SK-N-SH treated with all-trans-retinoic acid at 6 μM for 48 hours (cell line): ENCODE data around the gene P3H3.

Experiments used
- ATAC-seq: fragments of 200-7000 bp; cut with Tn5 transposase; 3 replicates; pipeline ENCODE4 v1.9.1; 2020; ENCODE audit warnings: mild to moderate bottlenecking, moderate library complexity
- ARNTL ChIP-seq: fragments of 450-650 bp; formaldehyde crosslinking; IDR thresholded peaks from 2 replicates; pipeline ENCODE4 v1.5.0; 2020; ENCODE audit warnings: low read depth, mild to moderate bottlenecking, moderate library complexity, borderline replicate concordance
- BACH2 ChIP-seq: fragments of 250-450 bp; sonication (Bioruptor Pico); IDR thresholded peaks from 2 replicates; pipeline ENCODE4 v1.9.0; 2021; ENCODE audit warnings: mild to moderate bottlenecking, borderline replicate concordance
- CREB5 ChIP-seq: fragments of 250-450 bp; sonication (Bioruptor Pico); IDR thresholded peaks from 2 replicates; pipeline ENCODE4 v1.5.1; 2020; ENCODE audit warnings: low read depth, mild to moderate bottlenecking, moderate library complexity
- CSDC2 ChIP-seq: fragments of 250-450 bp; sonication (Bioruptor Pico); IDR thresholded peaks from 2 replicates; pipeline ENCODE4 v1.5.0; 2020; ENCODE audit warnings: mild to moderate bottlenecking, moderate library complexity
- CSRNP3 ChIP-seq: fragments of 250-450 bp; sonication (Bioruptor Pico); IDR thresholded peaks from 2 replicates; pipeline ENCODE4 v1.5.1; 2021; ENCODE audit warnings: mild to moderate bottlenecking, moderate library complexity
- ESRRG ChIP-seq: fragments of 250-450 bp; sonication (Bioruptor Pico); IDR thresholded peaks from 2 replicates; pipeline ENCODE4 v1.6.1; 2021; ENCODE audit warnings: mild to moderate bottlenecking
- ISL1 ChIP-seq: fragments of 250-450 bp; sonication (Bioruptor Pico); IDR thresholded peaks from 2 replicates; pipeline ENCODE4 v2.1.2; 2022; ENCODE audit warnings: mild to moderate bottlenecking, moderate library complexity
- OSR1 ChIP-seq: fragments of 250-450 bp; sonication (Bioruptor Pico); IDR thresholded peaks from 2 replicates; pipeline ENCODE4 v1.8.0; 2022; ENCODE audit warnings: moderate library complexity, mild to moderate bottlenecking, inconsistent platforms
- PATZ1 ChIP-seq: fragments of 250-450 bp; sonication (Bioruptor Pico); IDR thresholded peaks from 2 replicates; pipeline ENCODE4 v1.8.0; 2020; ENCODE audit warnings: mild to moderate bottlenecking, moderate library complexity, borderline replicate concordance
- PPARA ChIP-seq: fragments of 250-450 bp; sonication (Bioruptor Pico); IDR thresholded peaks from 2 replicates; pipeline ENCODE4 v1.5.0; 2020; ENCODE audit warnings: mild to moderate bottlenecking, borderline replicate concordance
- RARB ChIP-seq: fragments of 250-450 bp; sonication (Bioruptor Pico); IDR thresholded peaks from 2 replicates; pipeline ENCODE4 v1.8.0; 2021; ENCODE audit warnings: mild to moderate bottlenecking, moderate library complexity
- SNAI2 ChIP-seq: fragments of 250-450 bp; sonication (Bioruptor Pico); IDR thresholded peaks from 2 replicates; pipeline ENCODE4 v1.5.0; 2020; ENCODE audit warnings: mild to moderate bottlenecking, moderate library complexity
- TCF4 ChIP-seq: fragments of 250-450 bp; sonication (Bioruptor Pico); IDR thresholded peaks from 2 replicates; pipeline ENCODE4 v1.8.0; 2021; ENCODE audit warnings: mild to moderate bottlenecking, moderate library complexity, borderline replicate concordance
- TOX ChIP-seq: fragments of 250-450 bp; sonication (Bioruptor Pico); IDR thresholded peaks from 2 replicates; pipeline ENCODE4 v1.8.0; 2021; ENCODE audit warnings: mild to moderate bottlenecking, moderate library complexity, borderline replicate concordance
- ZC3H10 ChIP-seq: fragments of 250-450 bp; sonication (Bioruptor Pico); IDR thresholded peaks from 2 replicates; pipeline ENCODE4 v1.5.1; 2021; ENCODE audit warnings: mild to moderate bottlenecking, moderate library complexity
- ZFP3 ChIP-seq: fragments of 250-450 bp; sonication (Bioruptor Pico); IDR thresholded peaks from 2 replicates; pipeline ENCODE4 v1.5.0; 2020; ENCODE audit warnings: mild to moderate bottlenecking, moderate library complexity
- ZFP30 ChIP-seq: fragments of 450-650 bp; formaldehyde crosslinking; IDR thresholded peaks from 2 replicates; pipeline ENCODE4 v1.5.0; 2022; ENCODE audit warnings: mild to moderate bottlenecking, moderate library complexity
- ZNF565 ChIP-seq: fragments of 450-650 bp; formaldehyde crosslinking; conservative IDR thresholded peaks from 2 replicates; pipeline ENCODE4 v1.5.0; 2020; ENCODE audit warnings: low read depth, mild to moderate bottlenecking, moderate library complexity
- ZNF70 ChIP-seq: fragments of 450-650 bp; formaldehyde crosslinking; IDR thresholded peaks from 2 replicates; pipeline ENCODE4 v1.5.0; 2020; ENCODE audit warnings: mild to moderate bottlenecking, moderate library complexity
- ZNF8 ChIP-seq: fragments of 450-650 bp; formaldehyde crosslinking; IDR thresholded peaks from 2 replicates; pipeline ENCODE4 v1.5.0; 2020; ENCODE audit warnings: mild to moderate bottlenecking, moderate library complexity
- TF ChIP-seq, protein P1 (sequence below): fragments of 250-450 bp; sonication (Bioruptor Pico); IDR thresholded peaks from 2 replicates; pipeline ENCODE4 v1.8.0; 2021; ENCODE audit warnings: low read depth, mild to moderate bottlenecking, moderate library complexity, borderline replicate concordance

P3H3 gene

DNA sequence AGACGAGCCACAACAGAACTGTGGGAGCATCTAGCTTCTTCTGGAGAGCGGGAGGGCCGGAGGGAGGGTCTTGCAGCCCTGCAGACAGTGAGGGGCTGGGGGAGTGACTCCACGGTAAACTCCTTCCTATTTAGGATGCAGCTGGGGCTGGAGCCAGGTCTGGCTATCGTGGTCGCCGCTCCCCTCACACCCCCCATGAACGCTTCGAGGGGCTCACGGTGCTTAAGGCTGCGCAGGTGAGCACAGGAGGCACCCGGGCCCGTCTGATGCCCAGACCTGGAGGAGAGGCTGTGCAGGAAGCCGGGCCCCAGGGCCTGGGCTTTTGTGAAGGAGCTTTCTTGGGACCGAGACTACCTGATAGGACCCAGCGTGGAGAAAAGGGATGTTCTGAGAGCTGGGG lies 8.6 kb downstream of the P3H3 start:
- ATAC-seq = no peak
- TF ChIP-seq ISL1 = no peak
- TF ChIP-seq PPARA (CRISPR knock-in tag) = no peak
- no peak for TF ChIP-seq ZNF565 (CRISPR knock-in tag)
- no peak for TF ChIP-seq RARB (CRISPR knock-in tag)
- no peak for TF ChIP-seq CSDC2
- TF ChIP-seq, protein P1, sequence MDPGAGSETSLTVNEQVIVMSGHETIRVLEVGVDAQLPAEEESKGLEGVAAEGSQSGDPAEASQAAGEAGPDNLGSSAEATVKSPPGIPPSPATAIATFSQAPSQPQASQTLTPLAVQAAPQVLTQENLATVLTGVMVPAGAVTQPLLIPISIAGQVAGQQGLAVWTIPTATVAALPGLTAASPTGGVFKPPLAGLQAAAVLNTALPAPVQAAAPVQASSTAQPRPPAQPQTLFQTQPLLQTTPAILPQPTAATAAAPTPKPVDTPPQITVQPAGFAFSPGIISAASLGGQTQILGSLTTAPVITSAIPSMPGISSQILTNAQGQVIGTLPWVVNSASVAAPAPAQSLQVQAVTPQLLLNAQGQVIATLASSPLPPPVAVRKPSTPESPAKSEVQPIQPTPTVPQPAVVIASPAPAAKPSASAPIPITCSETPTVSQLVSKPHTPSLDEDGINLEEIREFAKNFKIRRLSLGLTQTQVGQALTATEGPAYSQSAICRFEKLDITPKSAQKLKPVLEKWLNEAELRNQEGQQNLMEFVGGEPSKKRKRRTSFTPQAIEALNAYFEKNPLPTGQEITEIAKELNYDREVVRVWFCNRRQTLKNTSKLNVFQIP = no peak
- no peak for TF ChIP-seq TCF4
- TF ChIP-seq ESRRG (CRISPR knock-in tag) = no peak
- no peak for TF ChIP-seq BACH2
- TF ChIP-seq CREB5 (CRISPR knock-in tag) = no peak
- TF ChIP-seq ARNTL (CRISPR knock-in tag) = no peak
- no peak for TF ChIP-seq ZFP3
- no peak for TF ChIP-seq SNAI2
- TF ChIP-seq ZNF8 (CRISPR knock-in tag) = no peak
- TF ChIP-seq TOX (CRISPR knock-in tag) = no peak
- TF ChIP-seq OSR1 = no peak

GRCh38 chr12:6837370-6838060 lies 9.3 kb downstream of the P3H3 start:
- TF ChIP-seq, protein P1 = no peak
- TF ChIP-seq PATZ1 (CRISPR knock-in tag) (no peak), ESRRG (CRISPR knock-in tag) (no peak), TCF4 (no peak), ZFP30 (no peak), ZNF70 (CRISPR knock-in tag) (no peak), BACH2 (no peak), RARB (CRISPR knock-in tag) (no peak), ZNF565 (CRISPR knock-in tag) (no peak)
- ATAC-seq = no peak

GRCh38 chr12:6838854-6839253 lies 10.6 kb downstream of the P3H3 start:
- no peak for ATAC-seq
- no peak for TF ChIP-seq CSDC2
- no peak for TF ChIP-seq SNAI2
- TF ChIP-seq CREB5 (CRISPR knock-in tag) = no peak
- no peak for TF ChIP-seq ZNF70 (CRISPR knock-in tag)
- no peak for TF ChIP-seq OSR1
- no peak for TF ChIP-seq ZFP3
- no peak for TF ChIP-seq RARB (CRISPR knock-in tag)
- TF ChIP-seq ZFP30 = no peak
- TF ChIP-seq ZNF565 (CRISPR knock-in tag) = no peak
- TF ChIP-seq, protein P1 = no peak
- TF ChIP-seq TCF4 = no peak
- no peak for TF ChIP-seq BACH2
- TF ChIP-seq CSRNP3 = no peak
- TF ChIP-seq ZC3H10 = no peak
- no peak for TF ChIP-seq ZNF8 (CRISPR knock-in tag)
- TF ChIP-seq ISL1 = no peak
- TF ChIP-seq PATZ1 (CRISPR knock-in tag) = no peak
